ENCODE data around the gene CGB5.
"Not testable (repeated sequence)": the region's sequence is repeated elsewhere in the genome, so short reads cannot be mapped to it uniquely, and the experiment has no call there.

- TF ChIP-seq, protein P1, sequence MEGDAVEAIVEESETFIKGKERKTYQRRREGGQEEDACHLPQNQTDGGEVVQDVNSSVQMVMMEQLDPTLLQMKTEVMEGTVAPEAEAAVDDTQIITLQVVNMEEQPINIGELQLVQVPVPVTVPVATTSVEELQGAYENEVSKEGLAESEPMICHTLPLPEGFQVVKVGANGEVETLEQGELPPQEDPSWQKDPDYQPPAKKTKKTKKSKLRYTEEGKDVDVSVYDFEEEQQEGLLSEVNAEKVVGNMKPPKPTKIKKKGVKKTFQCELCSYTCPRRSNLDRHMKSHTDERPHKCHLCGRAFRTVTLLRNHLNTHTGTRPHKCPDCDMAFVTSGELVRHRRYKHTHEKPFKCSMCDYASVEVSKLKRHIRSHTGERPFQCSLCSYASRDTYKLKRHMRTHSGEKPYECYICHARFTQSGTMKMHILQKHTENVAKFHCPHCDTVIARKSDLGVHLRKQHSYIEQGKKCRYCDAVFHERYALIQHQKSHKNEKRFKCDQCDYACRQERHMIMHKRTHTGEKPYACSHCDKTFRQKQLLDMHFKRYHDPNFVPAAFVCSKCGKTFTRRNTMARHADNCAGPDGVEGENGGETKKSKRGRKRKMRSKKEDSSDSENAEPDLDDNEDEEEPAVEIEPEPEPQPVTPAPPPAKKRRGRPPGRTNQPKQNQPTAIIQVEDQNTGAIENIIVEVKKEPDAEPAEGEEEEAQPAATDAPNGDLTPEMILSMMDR (IDR thresholded peaks at IDR 0.05): not testable (repeated sequence)
- TF ChIP-seq REST (IDR thresholded peaks at IDR 0.05; ENCODE audit: insufficient read depth in 1 of 2, low read depth in 2 of 2, low read length in 1 of 2); POLR2AphosphoS5 (IDR thresholded peaks at IDR 0.05; ENCODE audit: low read depth, low read length): not testable (repeated sequence)
Observed at GRCh38 chr19:49049011-49049410, 5.4 kb downstream of the CGB5 start, which contains the start of gene CGB8.

All from Panc1 (cell line).